Measurements from ENCODE around the gene GPRIN1. TPM values are rescaled to one million over a fixed set of nuclear protein-coding genes. Genes with fewer than 3 reads are reported as not detected.

GPRIN1 gene
- total RNA-seq, 1 donor from 2014 or later, result 1.4 TPM

- DNase-seq, result no peak
- H3K4me1 ChIP-seq, result no peaks in the 10 kb centered on the region
Measured at GRCh38 chr5:176549871-176550270, 60.1 kb downstream of the GPRIN1 start.

GRCh38 chr5:176548967-176549444 is 61.0 kb downstream of the GPRIN1 start, which contains the start of gene CDHR2:
TSS of gene CDHR2 (plus strand) at chr5:176549342. CDS start at chr5:176565353, 16,011 bp downstream.
- Histone ChIP-seq H3K36me3 (no peaks in the 10 kb centered on the region), H3K4me3 (no peak within 1 kb of the TSS), H3K27ac (no peak within 1 kb of the TSS), H3K9me3 (no peaks in the 10 kb centered on the region), H3K27me3 (peaks cover 13% of the 10 kb centered on the region), H3K4me1 (no peaks in the 10 kb centered on the region)
- DNase-seq, result no peak
- intact Hi-C loops (cut with DNase I), result no loop called here
- TF ChIP-seq, protein P1, sequence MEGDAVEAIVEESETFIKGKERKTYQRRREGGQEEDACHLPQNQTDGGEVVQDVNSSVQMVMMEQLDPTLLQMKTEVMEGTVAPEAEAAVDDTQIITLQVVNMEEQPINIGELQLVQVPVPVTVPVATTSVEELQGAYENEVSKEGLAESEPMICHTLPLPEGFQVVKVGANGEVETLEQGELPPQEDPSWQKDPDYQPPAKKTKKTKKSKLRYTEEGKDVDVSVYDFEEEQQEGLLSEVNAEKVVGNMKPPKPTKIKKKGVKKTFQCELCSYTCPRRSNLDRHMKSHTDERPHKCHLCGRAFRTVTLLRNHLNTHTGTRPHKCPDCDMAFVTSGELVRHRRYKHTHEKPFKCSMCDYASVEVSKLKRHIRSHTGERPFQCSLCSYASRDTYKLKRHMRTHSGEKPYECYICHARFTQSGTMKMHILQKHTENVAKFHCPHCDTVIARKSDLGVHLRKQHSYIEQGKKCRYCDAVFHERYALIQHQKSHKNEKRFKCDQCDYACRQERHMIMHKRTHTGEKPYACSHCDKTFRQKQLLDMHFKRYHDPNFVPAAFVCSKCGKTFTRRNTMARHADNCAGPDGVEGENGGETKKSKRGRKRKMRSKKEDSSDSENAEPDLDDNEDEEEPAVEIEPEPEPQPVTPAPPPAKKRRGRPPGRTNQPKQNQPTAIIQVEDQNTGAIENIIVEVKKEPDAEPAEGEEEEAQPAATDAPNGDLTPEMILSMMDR (IDR thresholded peaks at IDR 0.05), result no peak
- ATAC-seq, result no peak

More at GRCh38 chr5:176549871-176550270, 60.1 kb downstream of the GPRIN1 start:
- ATAC-seq, result no peak
- intact Hi-C loops (cut with DNase I), result no loop called here
- Histone ChIP-seq H3K27me3 (peaks cover 13% of the 10 kb centered on the region), H3K36me3 (no peaks in the 10 kb centered on the region), H3K27ac (no peak overlapping the region), H3K9me3 (no peaks in the 10 kb centered on the region), H3K4me3 (no peak overlapping the region)
- TF ChIP-seq, protein P1 (IDR thresholded peaks at IDR 0.05), result no peak

- Histone ChIP-seq H3K27me3 (peaks cover 10% of the 10 kb centered on the region), H3K36me3 (no peaks in the 10 kb centered on the region), H3K4me1 (no peaks in the 10 kb centered on the region), H3K4me3 (no peak overlapping the region), H3K9me3 (no peaks in the 10 kb centered on the region), H3K27ac (no peak overlapping the region)
- ATAC-seq, result no peak
- no peak for DNase-seq
- intact Hi-C loops (cut with DNase I), result no loop called here
- TF ChIP-seq, protein P1 (IDR thresholded peaks at IDR 0.05), result no peak
Measured at GRCh38 chr5:176547802-176548201, 62.2 kb downstream of the GPRIN1 start.

Small RNAs within 50 kb of the gene (microRNA-seq; reads per million reads assigned to microRNA genes)
- gene MIR4281 (ENCODE audit: borderline microRNAs expressed), result not detected

Other genes starting within 250 kb of the GPRIN1 start
- 92.6 TPM for gene KIAA1191, start 248.4 kb downstream of the GPRIN1 start, total RNA-seq
- gene ARL10, start 244.7 kb downstream of the GPRIN1 start, total RNA-seq, result 7.9 TPM
- gene NOP16, start 221.6 kb downstream of the GPRIN1 start, total RNA-seq, result 13.6 TPM
- gene HIGD2A, start 221.4 kb downstream of the GPRIN1 start, total RNA-seq, result 104 TPM
- gene CLTB, start 193.6 kb downstream of the GPRIN1 start, total RNA-seq, result 80.9 TPM
- 35.1 TPM for gene FAF2, start 161.8 kb downstream of the GPRIN1 start, total RNA-seq
- gene RNF44, start 72.8 kb downstream of the GPRIN1 start, total RNA-seq, result 48.0 TPM
- gene CDHR2, start 60.8 kb downstream of the GPRIN1 start, total RNA-seq, result 0.35 TPM
- gene SNCB, start 20.4 kb upstream of the GPRIN1 start, total RNA-seq, result not detected
- gene EIF4E1B, start 20.5 kb upstream of the GPRIN1 start, total RNA-seq, result not detected
- gene TSPAN17, start 37.3 kb upstream of the GPRIN1 start, total RNA-seq, result 31.8 TPM
- gene UNC5A, start 200.4 kb upstream of the GPRIN1 start, total RNA-seq, result 0.46 TPM